GM23338 (cell line): Measurements from ENCODE around the gene FGF9.

Experiments used
- TF ChIP-seq, protein P1 (sequence below): IDR thresholded peaks from one replicate; pipeline ENCODE4 v1.6.1; 2018; ENCODE audit warnings: antibody characterized with exemption; ENCODE audit not compliant: unreplicated experiment
- TF ChIP-seq, protein P2 (sequence below), 2 experiments: fragments of 200-600 bp in 1 of 2; sonication (generic) in 1 of 2; conservative IDR thresholded peaks; 2 replicates each; pipeline versions ENCODE4 v1.5.1 to v1.6.1; 2016 to 2017; ENCODE audit warnings: antibody characterized with exemption in 2 of 2, low read depth in 2 of 2, mild to moderate bottlenecking in 2 of 2, moderate library complexity in 1 of 2

DNA sequence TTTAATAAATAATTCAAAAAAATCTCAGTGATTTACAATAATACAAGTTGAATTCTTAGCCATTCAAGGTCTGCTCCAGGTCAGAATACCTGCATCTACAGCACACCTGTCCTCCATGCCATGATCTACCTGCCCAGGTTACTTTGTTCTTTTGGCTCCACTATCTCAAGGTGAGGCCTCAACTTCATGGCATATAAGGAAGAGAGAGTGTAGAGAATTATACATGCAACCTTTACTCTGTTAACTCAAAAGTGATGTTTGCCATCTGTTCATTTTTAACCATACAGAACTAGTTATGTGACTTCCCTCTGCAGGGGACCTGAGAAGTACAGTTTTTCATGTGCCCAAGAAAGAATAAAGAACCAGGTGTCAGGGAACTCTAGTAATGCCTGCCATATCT is 38.7 kb upstream of the FGF9 start:
- TF ChIP-seq, protein P1, sequence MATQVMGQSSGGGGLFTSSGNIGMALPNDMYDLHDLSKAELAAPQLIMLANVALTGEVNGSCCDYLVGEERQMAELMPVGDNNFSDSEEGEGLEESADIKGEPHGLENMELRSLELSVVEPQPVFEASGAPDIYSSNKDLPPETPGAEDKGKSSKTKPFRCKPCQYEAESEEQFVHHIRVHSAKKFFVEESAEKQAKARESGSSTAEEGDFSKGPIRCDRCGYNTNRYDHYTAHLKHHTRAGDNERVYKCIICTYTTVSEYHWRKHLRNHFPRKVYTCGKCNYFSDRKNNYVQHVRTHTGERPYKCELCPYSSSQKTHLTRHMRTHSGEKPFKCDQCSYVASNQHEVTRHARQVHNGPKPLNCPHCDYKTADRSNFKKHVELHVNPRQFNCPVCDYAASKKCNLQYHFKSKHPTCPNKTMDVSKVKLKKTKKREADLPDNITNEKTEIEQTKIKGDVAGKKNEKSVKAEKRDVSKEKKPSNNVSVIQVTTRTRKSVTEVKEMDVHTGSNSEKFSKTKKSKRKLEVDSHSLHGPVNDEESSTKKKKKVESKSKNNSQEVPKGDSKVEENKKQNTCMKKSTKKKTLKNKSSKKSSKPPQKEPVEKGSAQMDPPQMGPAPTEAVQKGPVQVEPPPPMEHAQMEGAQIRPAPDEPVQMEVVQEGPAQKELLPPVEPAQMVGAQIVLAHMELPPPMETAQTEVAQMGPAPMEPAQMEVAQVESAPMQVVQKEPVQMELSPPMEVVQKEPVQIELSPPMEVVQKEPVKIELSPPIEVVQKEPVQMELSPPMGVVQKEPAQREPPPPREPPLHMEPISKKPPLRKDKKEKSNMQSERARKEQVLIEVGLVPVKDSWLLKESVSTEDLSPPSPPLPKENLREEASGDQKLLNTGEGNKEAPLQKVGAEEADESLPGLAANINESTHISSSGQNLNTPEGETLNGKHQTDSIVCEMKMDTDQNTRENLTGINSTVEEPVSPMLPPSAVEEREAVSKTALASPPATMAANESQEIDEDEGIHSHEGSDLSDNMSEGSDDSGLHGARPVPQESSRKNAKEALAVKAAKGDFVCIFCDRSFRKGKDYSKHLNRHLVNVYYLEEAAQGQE = no peak
- TF ChIP-seq, protein P2, sequence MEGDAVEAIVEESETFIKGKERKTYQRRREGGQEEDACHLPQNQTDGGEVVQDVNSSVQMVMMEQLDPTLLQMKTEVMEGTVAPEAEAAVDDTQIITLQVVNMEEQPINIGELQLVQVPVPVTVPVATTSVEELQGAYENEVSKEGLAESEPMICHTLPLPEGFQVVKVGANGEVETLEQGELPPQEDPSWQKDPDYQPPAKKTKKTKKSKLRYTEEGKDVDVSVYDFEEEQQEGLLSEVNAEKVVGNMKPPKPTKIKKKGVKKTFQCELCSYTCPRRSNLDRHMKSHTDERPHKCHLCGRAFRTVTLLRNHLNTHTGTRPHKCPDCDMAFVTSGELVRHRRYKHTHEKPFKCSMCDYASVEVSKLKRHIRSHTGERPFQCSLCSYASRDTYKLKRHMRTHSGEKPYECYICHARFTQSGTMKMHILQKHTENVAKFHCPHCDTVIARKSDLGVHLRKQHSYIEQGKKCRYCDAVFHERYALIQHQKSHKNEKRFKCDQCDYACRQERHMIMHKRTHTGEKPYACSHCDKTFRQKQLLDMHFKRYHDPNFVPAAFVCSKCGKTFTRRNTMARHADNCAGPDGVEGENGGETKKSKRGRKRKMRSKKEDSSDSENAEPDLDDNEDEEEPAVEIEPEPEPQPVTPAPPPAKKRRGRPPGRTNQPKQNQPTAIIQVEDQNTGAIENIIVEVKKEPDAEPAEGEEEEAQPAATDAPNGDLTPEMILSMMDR (conservative IDR thresholded peaks at IDR 0.05; ENCODE audit: low read depth in 2 of 2) = no peak
